Motor neuron (in vitro differentiated cells): ENCODE measurements around the gene LRCH1. TPM values are rescaled to one million over a fixed set of nuclear protein-coding genes. Genes with fewer than 3 reads are reported as not detected.
A peak's percentile ranks its signal among the peaks of the same experiment; 100 is the strongest.

Experiments
- ATAC-seq, 8 experiments: fragments of 200-7000 bp; cut with Tn5 transposase; replicated peaks in 6 of 8; 2 replicates each; pipeline ENCODE4 v1.8.0; 2021; ENCODE audit warnings: mild to moderate bottlenecking in 8 of 8, moderate library complexity in 8 of 8
- H3K27ac ChIP-seq, 2 donors: fragments of 250-450 bp; sonication (Bioruptor Pico); 2 replicates each; pipeline ENCODE4 v1.9.0; 2021; ENCODE audit warnings: antibody characterized with exemption in 2 of 2, mild to moderate bottlenecking in 2 of 2, moderate library complexity in 1 of 2
- H3K4me1 ChIP-seq, 2 donors: fragments of 250-450 bp; sonication (Bioruptor Pico); replicated peaks in 1 of 2; 2 replicates each; pipeline ENCODE4 v1.6.1; 2021; ENCODE audit warnings: antibody characterized with exemption in 2 of 2, mild to moderate bottlenecking in 2 of 2, moderate library complexity in 1 of 2
- H3K4me3 ChIP-seq, 5 donors: fragments of 250-450 bp; sonication (Bioruptor Pico); 2 replicates each; pipeline ENCODE4 v1.9.0; 2021; ENCODE audit warnings: antibody characterized with exemption in 5 of 5, mild to moderate bottlenecking in 5 of 5, moderate library complexity in 4 of 5
- WGBS, 10 experiments: fragments of 450-650 bp; shearing (Covaris generic); methylation state at CpG; one replicate each; pipeline ENCODE4 v1.0.0; 2022; 5-methylcytosine and 5-hydroxymethylcytosine counted together
- in situ Hi-C, 9 experiments: fragments of 400-800 bp; cut with MboI; loops; one replicate each; pipeline ENCODE4 v1.15.0; 2021; ENCODE audit warnings: low sequenced_read_pairs in 9 of 9, low pct_unique_long_range_greater_than_20kb in 2 of 9; ENCODE audit not compliant: unreplicated experiment in 9 of 9
- total RNA-seq, 8 experiments: library from RNA; unstranded; fragments of 300-600 nt; gene quantifications; 2 replicates each; pipeline versions ENCODE4 v1.2.3 to v1.2.4, GENCODE V29; 2022

LRCH1 gene
- total RNA-seq, 8 experiments from 2014 or later: 7.0 to 19.3 (median 11.7) TPM

GRCh38 chr13:46628622-46629365 is 75.8 kb downstream of the LRCH1 start:
- 80 to 100% (median 92%) methylated on average over 1 to 7 of the region's 7 CpGs; no CpG with 5 or more reads in 1 of the 10 experiments for WGBS, 10 experiments
- peaks cover 4% of the 10 kb centered on the region in 2 donors for H3K4me1 ChIP-seq
- in situ Hi-C loops: no loop called here
- no peak overlapping the region for H3K4me3 ChIP-seq
- H3K27ac ChIP-seq: no peak overlapping the region
- ATAC-seq: no peak

- 36 to 100% (median 86%) methylated on average over 1 of the region's 1 CpG; no CpG with 5 or more reads in 2 of the 10 experiments for WGBS, 10 experiments
- Histone ChIP-seq H3K4me3 (no peak overlapping the region), H3K4me1 (peaks cover 4% of the 10 kb centered on the region in 2 donors), H3K27ac (no peak overlapping the region)
- peak in 1 of 8 experiments; percentile 25 for ATAC-seq
- in situ Hi-C loops: no loop called here
These were observed 76.9 kb downstream of the LRCH1 start for GRCh38 chr13:46629811-46630413.

- H3K4me1 ChIP-seq: peaks cover 4% of the 10 kb centered on the region in 2 donors
- in situ Hi-C loops: no loop called here
- ATAC-seq: peak in 3 of 8 experiments; percentile 32 to 61 (median 37)
- H3K27ac ChIP-seq: no peak overlapping the region
- no peak overlapping the region for H3K4me3 ChIP-seq
- WGBS, 10 experiments: 20 to 100% (median 80%) methylated on average over 1 of the region's 1 CpG; no CpG with 5 or more reads in 1 of the 10 experiments
These were observed 77.6 kb downstream of the LRCH1 start for GRCh38 chr13:46630431-46631178.

- in situ Hi-C loops: no loop called here
- H3K27ac ChIP-seq: no peak overlapping the region
- H3K4me1 ChIP-seq: peaks cover 4% of the 10 kb centered on the region in 2 donors
- no peak for ATAC-seq
- H3K4me3 ChIP-seq: no peak overlapping the region
- 83 to 100% (median 97%) methylated on average over 1 to 2 of the region's 2 CpGs for WGBS, 10 experiments
These were observed 78.2 kb downstream of the LRCH1 start for GRCh38 chr13:46631179-46631542.

GRCh38 chr13:46632176-46632575 is 79.2 kb downstream of the LRCH1 start:
- Histone ChIP-seq H3K4me3 (no peak overlapping the region), H3K4me1 (peaks cover 4% of the 10 kb centered on the region in 2 donors), H3K27ac (no peak overlapping the region)
- ATAC-seq: no peak
- 90 to 100% (median 93%) methylated on average over 2 of the region's 2 CpGs; no CpG with 5 or more reads in 1 of the 10 experiments for WGBS, 10 experiments
- in situ Hi-C loops: no loop called here

- in situ Hi-C loops: no loop called here
- no peak overlapping the region for H3K4me3 ChIP-seq
- no peak overlapping the region for H3K27ac ChIP-seq
- H3K4me1 ChIP-seq: peaks cover 4% of the 10 kb centered on the region in 2 donors
- 0 to 96% (median 83%) methylated on average over 1 to 3 of the region's 3 CpGs; no CpG with 5 or more reads in 2 of the 10 experiments for WGBS, 10 experiments
- peak in 1 of 8 experiments; percentile 27 for ATAC-seq
These were observed 80.4 kb downstream of the LRCH1 start for GRCh38 chr13:46633416-46633815.

- no peak for ATAC-seq
- in situ Hi-C loops: no loop called here
- H3K27ac ChIP-seq: no peak overlapping the region
- peaks cover 0 to 7% of the 10 kb centered on the region in 2 donors for H3K4me1 ChIP-seq
- 0 to 100% (median 81%) methylated on average over 1 to 2 of the region's 2 CpGs; no CpG with 5 or more reads in 2 of the 10 experiments for WGBS, 10 experiments
- no peak overlapping the region for H3K4me3 ChIP-seq
These were observed 83.5 kb downstream of the LRCH1 start for GRCh38 chr13:46636451-46636850.

- H3K4me3 ChIP-seq: no peak overlapping the region
- in situ Hi-C loops: no loop called here
- ATAC-seq: peak in 1 of 8 experiments; percentile 23
- peaks cover 0 to 7% of the 10 kb centered on the region in 2 donors for H3K4me1 ChIP-seq
- H3K27ac ChIP-seq: no peak overlapping the region
- WGBS, 10 experiments: 44 to 100% (median 86%) methylated on average over 1 to 4 of the region's 4 CpGs; no CpG with 5 or more reads in 1 of the 10 experiments
These were observed 84.2 kb downstream of the LRCH1 start for GRCh38 chr13:46637213-46637612.

GRCh38 chr13:46638262-46638661 is 85.3 kb downstream of the LRCH1 start:
- in situ Hi-C loops: no loop called here
- ATAC-seq: no peak
- WGBS, 10 experiments: 0 to 90% (median 59%) methylated on average over 1 to 2 of the region's 2 CpGs
- Histone ChIP-seq H3K27ac (no peak overlapping the region), H3K4me3 (no peak overlapping the region), H3K4me1 (peaks cover 4 to 7% of the 10 kb centered on the region in 2 donors)

GRCh38 chr13:46639033-46639981 is 86.3 kb downstream of the LRCH1 start:
- 52 to 83% (median 73%) methylated on average over 1 to 5 of the region's 5 CpGs; no CpG with 5 or more reads in 1 of the 10 experiments for WGBS, 10 experiments
- H3K27ac ChIP-seq: no peak overlapping the region
- H3K4me1 ChIP-seq: peaks cover 5 to 7% of the 10 kb centered on the region in 2 donors
- peak in 2 of 8 experiments; percentile 15 to 22 for ATAC-seq
- in situ Hi-C loops: no loop called here
- H3K4me3 ChIP-seq: no peak overlapping the region

GRCh38 chr13:46640843-46641242 is 87.9 kb downstream of the LRCH1 start:
- peak in 1 of 8 experiments; percentile 38 for ATAC-seq
- Histone ChIP-seq H3K4me3 (no peak overlapping the region), H3K4me1 (peaks cover 5 to 7% of the 10 kb centered on the region in 2 donors), H3K27ac (no peak overlapping the region)
- 25 to 100% (median 94%) methylated on average over 1 to 4 of the region's 4 CpGs; no CpG with 5 or more reads in 2 of the 10 experiments for WGBS, 10 experiments
- in situ Hi-C loops: no loop called here
